Fibroblast of lung (primary cell): ENCODE data around the gene METAP2. TPM values are rescaled to one million over a fixed set of nuclear protein-coding genes. Genes with fewer than 3 reads are reported as not detected.

Source experiments
- DNase-seq, 2 donors: peaks; one replicate each; pipeline versions ENCODE4 v3.0.0 to v3.0.0-alpha.2; 2010; ENCODE audit warnings: low read depth in 2 of 2
- H2AFZ ChIP-seq: 2 replicates; pipeline ENCODE4 v1.5.1; 2012; ENCODE audit warnings: low read length, control low read depth, inconsistent platforms
- H3K27ac ChIP-seq: 2 replicates; pipeline ENCODE4 v1.5.1; 2011; ENCODE audit warnings: low read length, control low read depth; ENCODE audit not compliant: insufficient read depth
- H3K27me3 ChIP-seq: 2 replicates; pipeline ENCODE4 v1.5.1; 2011; ENCODE audit warnings: mild to moderate bottlenecking, low read length; ENCODE audit not compliant: control insufficient read depth, insufficient read depth
- H3K36me3 ChIP-seq: 2 replicates; pipeline ENCODE4 v1.5.1; 2011; ENCODE audit warnings: low read length; ENCODE audit not compliant: control insufficient read depth, insufficient read depth
- H3K4me1 ChIP-seq: 2 replicates; pipeline ENCODE4 v1.5.1; 2011; ENCODE audit warnings: low read length; ENCODE audit not compliant: control insufficient read depth, insufficient read depth; ENCODE audit errors: extremely low read depth
- H3K4me2 ChIP-seq: 2 replicates; pipeline ENCODE4 v1.5.1; 2011; ENCODE audit warnings: low read length, control low read depth; ENCODE audit not compliant: insufficient read depth; ENCODE audit errors: extremely low read depth
- H3K4me3 ChIP-seq, 4 experiments: fragments of 200-600 bp in 1 of 4; sonication (generic) in 1 of 4; replicated peaks in 1 of 4; 2 replicates each; pipeline ENCODE4 v1.5.1; 2011 to 2016; ENCODE audit warnings: low read length in 4 of 4, low read depth in 3 of 4, mild to moderate bottlenecking in 3 of 4, control low read depth in 2 of 4, inconsistent platforms in 1 of 4, mixed read lengths in 1 of 4; ENCODE audit not compliant: insufficient read depth in 1 of 4; ENCODE audit errors: control extremely low read depth in 1 of 4
- H3K79me2 ChIP-seq: 2 replicates; pipeline ENCODE4 v1.5.1; 2012; ENCODE audit warnings: mild to moderate bottlenecking, low read length, inconsistent platforms; ENCODE audit not compliant: control insufficient read depth, insufficient read depth
- H3K9ac ChIP-seq: 2 replicates; pipeline ENCODE4 v1.5.1; 2011; ENCODE audit warnings: mild to moderate bottlenecking, low read length, control low read depth; ENCODE audit not compliant: insufficient read depth
- H3K9me3 ChIP-seq: 2 replicates; pipeline ENCODE4 v1.5.1; 2012; ENCODE audit warnings: low read depth, low read length; ENCODE audit not compliant: control insufficient read depth, insufficient read depth
- H4K20me1 ChIP-seq: 2 replicates; pipeline ENCODE4 v1.5.1; 2011; ENCODE audit warnings: low read length; ENCODE audit not compliant: control insufficient read depth, insufficient read depth; ENCODE audit errors: extremely low read depth
- CTCF ChIP-seq, 2 donors: IDR thresholded peaks in 1 of 2; conservative IDR thresholded peaks in 1 of 2; 1 replicate in 1 of 2; 2 replicates in 1 of 2; pipeline ENCODE4 v1.5.1; 2011 to 2012; ENCODE audit warnings: low read length in 2 of 2, control low read depth in 1 of 2, inconsistent platforms in 1 of 2, low read depth in 1 of 2, mild to moderate bottlenecking in 1 of 2
- EZH2 ChIP-seq: IDR thresholded peaks from 2 replicates; pipeline ENCODE4 v1.5.1; 2012; ENCODE audit warnings: low read length, control low read depth, mild to moderate bottlenecking; ENCODE audit errors: missing control alignments
- polyA plus RNA-seq, 2 donors: library from polyadenylated mRNA; depleted of rRNA in 1 of 2; stranded (reverse) in 1 of 2; unstranded in 1 of 2; fragments of >200 nt; gene quantifications; 2 replicates each; pipeline ENCODE4 v1.2.1, GENCODE V29; 2011 to 2012; ENCODE audit warnings: missing spikeins in 1 of 2
- total RNA-seq: library from RNA; depleted of rRNA; stranded (reverse); fragments of >200 nt; gene quantifications from 2 replicates; pipeline ENCODE4 v1.2.1, GENCODE V29; 2014

Gene METAP2
- total and polyA plus RNA-seq, 2 donors (not counting 1 experiment from before 2014, with no cell fraction given) = 78.9 to 113 TPM

- no peak overlapping the region for H3K4me3 ChIP-seq
- TF ChIP-seq CTCF (conservative IDR thresholded peaks at IDR 0.05 in 1 of 2, IDR thresholded peaks at IDR 0.05 in 1 of 2; ENCODE audit: low read depth in 1 of 2, low read length in 2 of 2) = no peak
Measured at GRCh38 chr12:95511977-95512376, 38.0 kb downstream of the METAP2 start.

GRCh38 chr12:95513599-95513998, 39.6 kb downstream of the METAP2 start:
- H2AFZ ChIP-seq = no peak overlapping the region
- H3K79me2 ChIP-seq = no peaks in the 10 kb centered on the region
- H3K4me3 ChIP-seq = no peak overlapping the region
- no peak for DNase-seq
- no peak for TF ChIP-seq CTCF (conservative IDR thresholded peaks at IDR 0.05 in 1 of 2, IDR thresholded peaks at IDR 0.05 in 1 of 2; ENCODE audit: low read depth in 1 of 2, low read length in 2 of 2)
- TF ChIP-seq EZH2 = no peak
- no peak overlapping the region for H3K4me2 ChIP-seq
- H3K27me3 ChIP-seq = no peaks in the 10 kb centered on the region
- H3K9ac ChIP-seq = no peak overlapping the region
- H3K27ac ChIP-seq = no peak overlapping the region
- H4K20me1 ChIP-seq = no peaks in the 10 kb centered on the region
- no peaks in the 10 kb centered on the region for H3K4me1 ChIP-seq
- H3K9me3 ChIP-seq = no peaks in the 10 kb centered on the region
- H3K36me3 ChIP-seq = peaks cover 5% of the 10 kb centered on the region

More at GRCh38 chr12:95511977-95512376, 38.0 kb downstream of the METAP2 start:
- Histone ChIP-seq H3K79me2 (no peaks in the 10 kb centered on the region), H3K27me3 (no peaks in the 10 kb centered on the region), H4K20me1 (no peaks in the 10 kb centered on the region), H3K4me2 (no peak overlapping the region), H3K36me3 (peaks cover 5% of the 10 kb centered on the region), H3K27ac (no peak overlapping the region), H3K4me1 (no peaks in the 10 kb centered on the region), H3K9me3 (no peaks in the 10 kb centered on the region), H2AFZ (no peak overlapping the region), H3K9ac (no peak overlapping the region)
- no peak for DNase-seq

- Histone ChIP-seq H3K4me1 (no peaks in the 10 kb centered on the region), H3K79me2 (no peaks in the 10 kb centered on the region), H3K27me3 (no peaks in the 10 kb centered on the region), H3K9me3 (no peaks in the 10 kb centered on the region), H3K9ac (no peak overlapping the region), H3K27ac (no peak overlapping the region), H4K20me1 (no peaks in the 10 kb centered on the region), H3K4me3 (no peak overlapping the region), H2AFZ (no peak overlapping the region), H3K36me3 (peaks cover 5% of the 10 kb centered on the region), H3K4me2 (no peak overlapping the region)
- DNase-seq = no peak
- no peak for TF ChIP-seq EZH2
- no peak for TF ChIP-seq CTCF (conservative IDR thresholded peaks at IDR 0.05 in 1 of 2, IDR thresholded peaks at IDR 0.05 in 1 of 2; ENCODE audit: low read depth in 1 of 2, low read length in 2 of 2)
Measured at GRCh38 chr12:95515197-95515596, 41.2 kb downstream of the METAP2 start.
